Measurements from ENCODE around the gene PNKD. TPM values are rescaled to one million over a fixed set of nuclear protein-coding genes. Genes with fewer than 3 reads are reported as not detected.

PNKD gene
- polyA plus RNA-seq, 3 donors, result 87.3 to 104 (median 103) TPM

- DNase-seq (ENCODE audit: extremely low read depth in 1 of 11, low read depth in 9 of 11, low spot score in 4 of 11), result peak; percentile 90 to 97 (median 95)
These were observed 125.7 kb downstream of the PNKD start for GRCh38 chr2:218395826-218396687.

Other genes starting within 250 kb of the PNKD start
- under 1 TPM; 0.09 to 0.41 (median 0.23) TPM for gene RUFY4, start 201.3 kb upstream of the PNKD start, polyA plus RNA-seq (ENCODE audit: insufficient read length in 3 of 3)
- under 1 TPM; 0.11 to 0.58 (median 0.17) TPM for gene CXCR2, start 144.5 kb upstream of the PNKD start, polyA plus RNA-seq (ENCODE audit: insufficient read length in 3 of 3)
- under 1 TPM in 2 of 3 donors, not detected in 1; 0.06 to 0.16 TPM for gene CXCR1, start 103.6 kb upstream of the PNKD start, polyA plus RNA-seq (ENCODE audit: insufficient read length in 3 of 3)
- gene ARPC2, start 53.3 kb upstream of the PNKD start, polyA plus RNA-seq (ENCODE audit: insufficient read length in 3 of 3), result 100 to 1,000 TPM; 228 to 253 (median 236) TPM
- 1 to 10 TPM; 1.2 to 2.0 (median 2.0) TPM for gene GPBAR1, start 9.5 kb upstream of the PNKD start, polyA plus RNA-seq (ENCODE audit: insufficient read length in 3 of 3)
- gene AAMP, start 382 bp upstream of the PNKD start, polyA plus RNA-seq (ENCODE audit: insufficient read length in 3 of 3), result 100 to 1,000 TPM; 115 to 132 (median 117) TPM
- gene TMBIM1, start 22.0 kb downstream of the PNKD start, polyA plus RNA-seq (ENCODE audit: insufficient read length in 3 of 3), result 10 to 100 TPM; 80.7 to 94.1 (median 87.4) TPM
- 1 to 10 TPM; 4.5 to 8.0 (median 4.9) TPM for gene CATIP, start 86.3 kb downstream of the PNKD start, polyA plus RNA-seq (ENCODE audit: insufficient read length in 3 of 3)
- 1 to 10 TPM in 2 of 3 donors, under 1 TPM in 1; 0.99 to 2.2 (median 1.6) TPM for gene SLC11A1, start 111.8 kb downstream of the PNKD start, polyA plus RNA-seq (ENCODE audit: insufficient read length in 3 of 3)
- 100 to 1,000 TPM; 122 to 161 (median 157) TPM for gene CTDSP1, start 129.3 kb downstream of the PNKD start, polyA plus RNA-seq (ENCODE audit: insufficient read length in 3 of 3)
- gene VIL1, start 148.6 kb downstream of the PNKD start, polyA plus RNA-seq (ENCODE audit: insufficient read length in 3 of 3), result 10 to 100 TPM; 21.3 to 41.5 (median 21.6) TPM